Superior temporal gyrus (tissue), 1 donor: ENCODE data around the gene DMPK.
"Not testable (repeated sequence)": the region's sequence is repeated elsewhere in the genome, so short reads cannot be mapped to it uniquely, and the experiment has no call there.

Experiments used
- DNase-seq: peaks from one replicate; pipeline ENCODE4 v3.0.0-alpha.2; 2016; ENCODE audit errors: extremely low spot score

DMPK gene

DNA sequence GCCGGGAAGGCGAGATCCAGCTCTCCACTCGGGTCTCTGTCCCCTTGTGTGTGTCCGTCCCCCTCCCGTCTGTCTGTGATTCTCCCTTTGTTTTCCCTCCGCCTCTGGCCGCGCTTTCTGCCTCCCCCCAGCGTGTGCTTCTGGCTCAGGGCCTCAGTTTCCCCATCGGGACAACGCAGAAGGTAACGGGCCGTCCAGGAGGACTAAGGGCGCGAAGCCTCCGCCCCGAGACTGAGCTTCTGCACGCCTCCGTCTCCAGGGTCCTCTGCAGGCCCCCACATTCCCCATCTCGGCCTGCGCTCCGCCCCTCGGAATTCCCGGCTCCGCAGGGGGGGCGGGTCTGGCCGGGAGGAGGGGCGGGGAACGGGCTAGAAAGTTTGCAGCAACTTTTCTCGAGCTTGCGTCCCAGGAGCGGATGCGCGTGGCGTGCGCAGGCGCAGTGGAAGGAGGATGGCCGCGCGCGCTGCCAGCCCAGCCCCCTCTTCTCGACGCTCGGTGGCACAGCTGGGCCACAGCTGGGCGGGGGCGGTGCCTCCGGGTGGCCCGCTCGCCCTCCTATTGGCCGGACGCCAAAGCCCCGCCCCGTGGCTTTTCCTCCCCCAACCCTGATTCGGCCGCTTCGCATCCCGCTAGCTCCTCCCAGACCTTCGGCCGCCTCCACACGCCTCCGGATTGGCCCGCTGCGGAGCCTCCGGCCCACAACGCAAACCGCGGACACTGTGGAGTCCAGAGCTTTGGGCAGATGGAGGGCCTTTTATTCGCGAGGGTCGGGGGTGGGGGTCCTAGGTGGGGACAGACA, 13.1 kb downstream of the DMPK start, which contains the start of gene SIX5:
Gene SIX5 (minus strand): TSS at position 269 of the 799 bp plus-strand sequence. CDS start 408 bp downstream, outside the sequence.
- DNase-seq = peak; percentile 96

DNA sequence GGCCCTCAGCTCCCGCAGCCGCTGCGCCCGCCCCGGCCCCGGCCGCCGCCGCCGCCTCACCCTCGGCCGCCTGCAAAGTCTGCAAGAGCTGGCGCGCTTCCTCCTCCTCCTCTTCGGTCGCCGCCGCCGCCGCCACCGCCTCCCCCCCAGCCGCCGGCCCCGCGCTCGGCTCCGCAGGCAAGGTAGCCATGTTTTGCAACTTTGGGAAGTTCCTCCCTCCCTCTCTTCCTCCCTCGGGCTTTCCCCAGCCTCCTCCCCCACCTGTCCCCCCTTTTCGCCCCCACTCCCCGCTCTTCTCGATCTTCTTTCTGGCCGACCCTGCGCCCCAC, 13.7 kb downstream of the DMPK start:
- DNase-seq = no peak

DNA sequence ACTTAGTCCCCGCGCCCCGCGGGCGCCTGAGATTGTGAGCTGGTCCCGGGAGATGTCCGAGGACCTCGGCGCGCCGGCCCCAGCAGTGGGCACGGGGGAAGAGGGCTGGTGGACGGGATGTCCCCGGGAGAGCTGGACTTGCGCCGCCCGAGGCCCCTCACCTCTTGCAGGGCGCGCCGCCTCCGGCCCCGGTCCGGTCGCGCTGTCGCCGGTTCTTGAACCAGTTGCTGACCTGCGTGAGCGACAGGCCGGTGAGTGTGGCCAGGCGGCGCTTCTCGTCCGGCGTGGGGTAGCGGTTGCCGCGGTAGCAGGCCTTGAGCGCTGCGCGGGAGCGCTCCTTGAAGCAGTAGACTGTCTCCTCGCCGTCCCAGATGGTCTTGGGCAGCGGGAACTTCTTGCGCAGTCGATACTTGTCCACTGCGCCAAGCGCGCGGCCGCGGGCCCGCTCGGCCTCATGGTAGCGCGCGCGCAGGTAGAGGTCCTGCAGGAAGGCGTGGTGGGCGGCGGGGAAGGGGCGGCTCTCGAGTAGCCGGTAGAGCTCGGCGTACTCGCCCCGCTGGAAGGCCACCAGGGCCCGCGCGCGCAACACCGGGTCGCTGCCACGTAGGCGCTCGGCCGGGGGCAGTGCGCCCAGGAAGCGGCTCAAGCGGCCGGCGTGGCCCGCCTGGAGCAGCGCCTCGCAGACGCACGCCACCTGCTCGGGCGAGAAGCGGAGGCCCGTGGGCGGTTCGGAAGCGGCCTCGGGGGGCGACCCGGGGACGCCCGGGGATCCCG, 14.2 kb downstream of the DMPK start:
- DNase-seq = peak; percentile 16

DNA sequence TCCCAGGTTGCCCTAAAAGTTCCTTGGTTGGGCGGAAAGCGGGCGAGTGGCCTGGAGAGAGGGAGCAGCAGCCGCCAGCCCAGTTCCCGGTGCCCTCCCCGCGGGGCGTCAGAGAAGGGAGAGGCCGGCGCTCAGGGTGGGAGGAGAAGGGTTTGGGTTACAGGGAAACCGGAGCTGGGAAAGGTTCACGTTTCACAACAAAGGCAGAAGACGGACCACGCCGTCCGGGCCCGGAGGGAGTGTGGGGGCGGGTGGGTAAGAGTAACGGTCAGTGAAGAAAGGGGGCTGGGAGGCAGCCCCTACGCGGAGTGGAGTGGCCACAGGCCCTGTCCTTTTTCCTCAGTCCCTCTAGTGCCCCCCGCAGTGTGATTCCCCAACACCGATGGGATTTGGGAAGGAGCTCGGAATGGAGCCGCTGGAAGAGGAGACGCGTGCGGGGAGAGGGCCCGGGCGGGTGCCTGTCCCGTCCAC, 14.8 kb downstream of the DMPK start:
- no peak for DNase-seq

DNA sequence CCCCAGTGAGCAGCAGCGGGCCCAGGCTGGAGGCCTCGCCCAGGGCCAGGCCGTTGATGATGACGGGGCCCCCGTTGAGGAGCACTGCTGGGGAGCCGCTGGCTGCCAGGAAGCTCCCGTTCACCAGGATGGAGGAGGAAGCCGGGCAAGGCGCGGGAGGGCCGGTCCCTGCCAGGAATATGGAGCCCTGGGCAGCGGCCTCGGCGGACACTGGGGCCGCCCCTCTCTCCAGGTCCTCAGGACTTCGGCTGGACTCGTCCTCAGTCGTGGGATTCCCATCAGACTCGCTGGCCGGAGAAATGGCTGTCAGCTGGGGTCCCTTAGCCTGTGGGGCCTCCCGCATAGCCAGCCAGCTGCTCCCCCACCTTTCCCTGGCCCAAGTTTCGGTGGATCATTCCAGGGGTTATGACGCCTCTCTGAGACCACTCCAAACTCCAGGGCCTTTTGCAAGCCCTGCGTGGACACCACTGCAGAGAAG, 15.4 kb downstream of the DMPK start:
- DNase-seq = no peak

DNA sequence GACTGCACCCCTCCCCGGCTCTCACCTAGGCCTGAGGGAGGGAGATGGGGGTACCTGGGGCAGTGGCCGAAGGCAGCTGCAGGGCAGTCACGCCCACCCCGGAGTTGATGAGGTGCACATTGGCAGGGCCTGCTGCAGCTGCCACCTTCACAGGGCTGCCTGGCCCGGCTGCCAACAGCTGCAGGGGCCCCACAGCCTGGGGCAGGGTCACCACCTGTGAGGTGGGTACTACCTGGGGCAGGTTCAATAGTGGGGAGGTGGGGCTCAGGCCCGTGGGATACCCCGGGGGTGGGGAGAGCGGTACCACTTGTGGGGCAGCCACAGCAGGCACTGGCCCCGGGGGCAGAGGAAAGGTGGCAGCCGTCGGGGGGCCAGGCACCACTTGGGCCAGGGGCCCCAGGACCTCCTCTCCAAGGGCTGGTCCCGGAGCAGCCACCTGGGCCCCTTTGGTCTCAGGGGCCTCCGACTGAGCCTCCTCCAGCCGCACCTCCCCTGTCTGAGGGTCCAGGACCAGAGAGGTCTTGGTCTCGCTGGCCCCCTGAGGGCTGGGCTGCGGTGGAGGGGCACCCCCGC, 15.9 kb downstream of the DMPK start:
- DNase-seq = no peak

DNA sequence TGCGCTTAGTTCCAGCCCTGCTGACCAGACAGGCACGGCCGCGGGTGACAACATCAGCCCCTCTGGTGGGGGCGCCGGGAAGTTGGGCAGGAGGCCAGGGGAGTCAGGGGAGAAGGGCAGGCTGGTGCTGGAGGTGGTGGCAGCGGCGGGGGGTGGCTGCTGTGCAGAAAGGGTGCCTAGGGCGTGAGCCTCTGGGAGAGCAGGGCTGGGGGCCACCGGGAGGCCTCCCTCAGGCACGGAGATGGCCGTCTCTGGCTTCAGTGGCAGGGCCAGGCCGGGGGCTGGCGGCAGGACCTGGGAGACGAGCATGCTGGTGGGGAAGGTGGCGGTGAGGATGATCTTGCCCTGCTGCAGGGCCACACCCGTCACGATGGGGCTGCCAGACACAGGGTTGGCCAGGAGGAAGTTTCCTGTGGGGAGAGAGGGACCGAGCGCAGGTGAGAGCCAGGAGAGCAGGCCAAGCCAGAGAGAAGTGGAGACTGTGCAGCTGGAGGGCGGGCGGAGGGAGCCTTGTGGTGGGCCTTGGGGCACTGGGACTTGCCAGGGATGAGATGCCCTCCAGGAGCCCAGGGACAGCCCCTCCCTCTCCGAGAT, 16.5 kb downstream of the DMPK start:
- DNase-seq = no peak

DNA sequence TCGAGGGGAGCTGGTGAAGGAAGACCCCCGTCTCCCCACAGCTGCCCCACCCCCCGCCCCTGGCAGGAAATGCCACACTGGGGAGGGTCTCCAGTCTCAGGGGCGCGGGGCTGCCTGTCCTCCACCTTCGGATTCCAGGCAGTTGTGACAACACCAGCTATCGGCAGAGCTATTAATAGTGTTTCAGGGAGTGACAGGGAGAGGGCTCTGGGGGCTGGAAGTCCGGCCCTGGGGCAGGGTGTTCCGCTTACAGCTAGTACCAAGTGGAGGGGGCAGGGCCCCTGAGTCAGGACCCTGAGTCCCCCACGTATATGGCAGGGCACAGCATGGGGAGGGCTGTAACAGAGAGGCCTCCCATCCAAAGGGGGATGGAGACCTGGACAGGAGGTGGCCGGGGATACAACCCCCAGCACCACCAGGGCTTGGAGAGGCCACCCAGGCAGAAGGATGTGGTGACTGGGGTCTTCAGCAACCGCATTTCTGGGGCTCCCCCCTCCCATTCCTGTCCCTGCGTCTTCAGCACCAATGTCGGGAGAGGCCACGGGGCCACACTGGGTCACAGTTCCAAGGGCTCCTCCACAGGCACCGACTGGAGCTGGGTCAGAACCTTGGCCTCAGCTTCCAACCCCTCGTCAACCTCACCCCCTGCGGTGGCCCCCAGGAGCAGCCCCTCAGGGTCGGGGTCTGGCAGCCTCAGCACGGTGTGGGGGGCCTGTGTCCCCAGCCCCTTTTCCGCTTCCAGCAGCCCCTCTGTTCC, 17.2 kb downstream of the DMPK start:
- DNase-seq = no peak

DNA sequence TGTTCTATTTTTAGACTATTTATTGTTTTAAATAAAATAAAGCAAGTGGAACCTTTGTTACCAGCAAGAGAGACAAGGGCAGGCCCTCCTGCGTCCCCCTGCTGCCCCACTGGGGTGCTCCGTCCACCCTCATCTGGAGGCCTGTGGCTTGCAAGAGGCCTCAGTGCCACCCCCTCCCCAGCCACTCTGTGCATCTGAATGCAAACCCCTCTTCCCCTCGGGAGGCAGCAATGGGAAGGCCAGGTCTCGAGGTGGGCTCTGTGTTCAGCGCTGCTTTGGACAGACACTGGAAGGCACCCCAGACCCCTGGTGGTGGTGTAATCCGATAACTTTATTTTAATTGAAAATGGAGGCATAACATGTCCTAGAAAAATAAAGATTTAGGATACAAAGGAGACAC, 17.8 kb downstream of the DMPK start:
- DNase-seq = no peak

DNA sequence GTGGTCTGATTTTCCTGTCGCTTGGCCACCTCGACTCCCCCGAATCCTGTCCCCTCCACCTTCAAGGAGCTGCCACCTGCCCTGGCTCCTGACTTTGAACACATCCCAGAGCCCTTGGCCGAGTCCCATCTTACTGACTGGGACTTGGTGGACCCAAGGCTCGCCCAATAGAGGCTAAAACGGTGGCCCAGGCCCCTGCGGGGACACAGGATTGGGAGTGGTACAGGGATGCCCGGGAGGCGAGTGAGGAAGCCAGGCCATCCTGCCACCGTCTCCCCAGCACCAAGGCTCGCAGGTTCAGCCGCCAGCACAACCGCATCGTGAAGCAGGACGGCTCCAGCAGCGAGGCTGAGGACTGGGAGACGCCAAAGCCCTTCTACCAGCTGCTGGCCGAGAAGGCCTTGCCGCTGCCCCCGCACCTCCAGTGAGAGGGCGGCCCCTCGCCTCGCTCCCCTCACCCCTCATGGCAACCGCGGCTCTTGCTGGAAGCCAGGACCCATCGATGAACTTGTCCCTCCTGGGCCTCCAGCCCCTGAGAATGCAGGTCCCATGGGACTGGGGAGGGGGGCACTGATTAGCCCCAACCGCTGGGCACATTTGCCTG, 18.5 kb downstream of the DMPK start:
- DNase-seq = no peak

DNA sequence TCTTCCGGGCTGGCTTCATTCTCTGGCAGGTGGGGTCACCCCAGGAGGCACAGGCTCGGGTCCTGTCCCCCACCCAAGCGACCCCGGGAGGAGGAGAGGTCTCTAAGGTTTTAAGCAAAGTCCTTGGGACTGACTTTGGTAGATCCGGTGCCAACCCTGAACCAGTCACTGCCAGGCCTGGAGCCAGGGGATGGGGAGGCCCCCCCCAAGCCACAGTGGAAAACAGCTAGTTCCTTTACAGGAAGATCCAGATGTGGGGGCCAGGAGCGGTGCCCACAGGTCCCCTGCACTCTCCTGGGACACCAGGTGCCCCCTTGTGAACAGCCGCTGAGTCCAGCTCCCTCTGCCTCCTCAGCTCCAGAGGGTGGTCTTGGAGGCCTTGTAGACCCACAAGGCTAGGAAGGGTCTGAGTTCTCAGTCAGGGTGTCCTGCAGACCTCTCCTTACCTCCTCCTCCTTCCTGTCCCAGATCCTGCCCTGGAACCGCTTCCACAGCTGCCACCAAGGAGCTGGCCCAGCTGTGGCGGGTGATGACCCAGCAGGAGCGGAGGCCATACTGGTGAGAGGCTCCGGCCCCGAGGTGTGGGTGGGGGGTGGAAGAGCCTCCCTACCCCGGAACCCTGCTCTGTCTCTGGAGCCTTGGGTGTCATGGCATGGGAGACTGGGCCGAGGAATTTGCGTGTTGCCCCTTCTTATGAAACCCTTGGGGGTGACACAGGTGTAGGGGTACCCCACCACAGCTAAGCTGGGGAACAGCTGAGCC, 19.2 kb downstream of the DMPK start:
- DNase-seq = no peak

DNA sequence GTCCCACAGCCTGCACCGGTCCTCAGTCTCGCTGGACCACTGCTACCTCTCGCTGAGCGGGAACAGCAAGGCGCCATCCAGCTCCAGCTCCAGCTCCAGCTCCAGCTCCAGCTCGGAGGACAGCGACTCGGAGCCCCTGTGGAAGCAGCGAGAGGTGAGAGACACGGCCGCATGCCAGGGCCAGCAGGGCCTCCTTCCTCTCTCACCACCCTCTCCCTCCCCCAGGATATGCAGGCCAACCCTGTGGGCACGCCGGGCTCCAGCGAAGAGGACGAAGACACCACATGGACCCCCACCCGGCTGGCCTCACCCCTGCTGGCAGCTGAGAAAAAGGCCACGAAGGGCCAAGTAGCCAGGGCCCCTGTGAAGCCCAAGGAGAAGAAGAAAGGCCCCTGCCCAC, 20.6 kb downstream of the DMPK start:
- no peak for DNase-seq

DNA sequence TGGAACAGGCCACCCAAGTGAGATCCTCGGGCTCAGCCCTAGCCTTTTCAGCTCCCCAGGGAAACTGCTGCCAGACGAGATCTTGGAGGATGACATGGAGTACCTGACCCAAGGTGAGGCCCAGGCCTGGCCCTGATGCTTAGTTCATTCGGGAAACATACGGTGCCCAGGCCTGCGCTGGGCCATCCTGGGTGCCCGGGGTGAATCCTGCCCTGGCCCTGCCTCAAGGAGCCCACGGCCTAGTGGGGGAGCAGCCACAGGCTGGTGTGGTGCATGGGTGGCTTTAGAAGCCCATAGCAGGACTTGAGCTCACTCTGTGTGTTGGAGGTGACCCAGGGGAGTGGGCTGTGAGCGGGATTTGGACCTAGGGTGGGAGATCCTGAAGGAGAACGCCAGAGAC, 23.4 kb downstream of the DMPK start:
- no peak for DNase-seq

DNA sequence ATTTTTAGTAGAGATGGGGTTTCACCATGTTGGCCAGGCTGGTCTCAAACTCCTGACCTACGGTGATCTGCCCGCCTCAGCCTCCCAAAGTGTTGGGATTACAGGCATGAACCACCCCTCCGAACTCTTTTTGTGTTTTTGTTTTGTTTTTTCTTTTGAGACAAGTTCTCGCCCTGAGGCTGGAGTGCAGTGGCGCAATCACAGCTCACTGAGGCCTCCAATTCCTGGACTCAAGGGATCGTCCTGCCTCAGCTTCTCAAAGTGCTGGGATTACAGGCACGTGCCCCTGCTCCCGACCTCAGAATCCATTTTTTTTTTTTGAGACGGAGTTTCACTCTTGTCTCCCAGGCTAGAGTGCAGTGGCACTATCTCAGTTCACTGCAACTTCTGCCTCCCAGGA, 24.6 kb downstream of the DMPK start:
- DNase-seq = no peak

DNA sequence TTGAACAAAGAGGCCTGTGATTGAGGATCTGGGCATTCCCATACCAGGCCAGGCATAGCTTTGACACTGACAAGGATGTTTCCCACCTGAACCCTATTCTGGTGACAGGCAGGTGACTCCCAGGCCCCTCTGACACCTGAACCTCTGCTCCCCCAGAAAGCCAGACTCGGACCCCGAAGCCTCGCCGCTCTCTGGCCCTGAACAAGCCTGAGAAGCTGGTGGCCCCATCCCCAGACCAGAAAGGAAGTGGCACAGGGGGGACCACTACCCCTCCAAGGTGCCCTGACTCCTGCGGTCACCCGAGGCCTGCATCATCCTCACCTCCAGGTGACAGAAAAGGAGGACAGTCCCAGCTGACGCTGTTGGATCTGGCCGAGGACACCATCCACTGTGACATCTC, 28.0 kb downstream of the DMPK start:
- DNase-seq = no peak

DNA sequence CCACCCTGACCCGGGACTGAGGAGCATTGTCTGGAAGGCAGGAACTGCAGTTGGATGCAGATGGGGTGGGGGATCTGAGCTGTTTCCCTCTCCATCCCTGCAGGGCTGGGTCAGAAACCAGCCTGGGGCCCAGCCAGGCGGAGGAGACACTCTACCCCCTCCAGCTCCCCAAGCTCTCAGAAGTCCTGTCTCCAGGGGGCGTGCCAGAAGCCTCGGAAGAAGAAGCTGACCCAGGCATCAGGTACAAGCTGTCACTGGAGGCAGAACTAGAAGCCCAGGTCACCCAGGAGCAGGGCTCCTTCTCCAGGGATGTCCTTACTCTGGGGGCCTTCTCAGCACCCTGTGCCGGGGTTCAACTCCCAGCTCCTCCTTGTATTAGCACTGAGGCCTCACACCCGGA, 28.7 kb downstream of the DMPK start:
- no peak for DNase-seq

DNA sequence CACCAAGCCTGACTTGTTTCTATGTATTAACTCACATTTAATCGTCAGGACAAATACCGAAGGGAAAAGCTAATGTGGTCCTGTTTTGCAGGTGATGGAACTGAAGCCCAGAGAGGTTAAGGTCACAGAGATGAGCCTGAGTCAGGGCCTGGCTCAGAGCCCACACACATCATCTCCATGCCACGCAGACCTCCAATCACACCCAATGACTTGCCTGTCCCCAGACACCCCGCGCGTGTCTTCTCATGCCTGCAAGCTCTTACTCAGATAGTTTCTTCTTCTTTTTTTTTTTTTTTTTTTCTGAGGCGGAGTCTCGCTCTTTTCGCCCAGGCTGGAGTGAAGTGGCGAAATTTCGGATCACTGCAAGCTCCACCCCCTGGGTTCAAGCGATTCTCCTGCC, 29.7 kb downstream of the DMPK start:
- DNase-seq = no peak

DNA sequence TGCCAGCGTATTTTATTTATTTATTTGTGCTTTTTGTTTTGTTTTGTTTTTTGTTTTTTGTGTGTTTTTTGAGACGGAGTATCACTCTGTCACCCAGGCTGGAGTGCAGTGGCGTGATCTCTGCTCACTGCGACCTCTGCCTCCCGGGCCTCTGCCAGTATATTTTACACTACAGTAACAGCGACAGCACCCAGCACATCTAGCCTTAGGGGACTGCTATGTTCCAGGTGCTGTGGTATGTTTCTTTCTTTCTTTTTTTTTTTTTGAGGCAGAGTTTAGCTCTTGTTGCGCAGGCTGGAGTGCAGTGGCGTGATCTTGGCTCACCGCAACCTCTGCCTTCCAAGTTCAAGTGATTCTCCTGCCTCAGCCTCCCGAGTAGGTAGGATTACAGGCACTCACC, 30.8 kb downstream of the DMPK start:
- DNase-seq = not testable (repeated sequence)

DNA sequence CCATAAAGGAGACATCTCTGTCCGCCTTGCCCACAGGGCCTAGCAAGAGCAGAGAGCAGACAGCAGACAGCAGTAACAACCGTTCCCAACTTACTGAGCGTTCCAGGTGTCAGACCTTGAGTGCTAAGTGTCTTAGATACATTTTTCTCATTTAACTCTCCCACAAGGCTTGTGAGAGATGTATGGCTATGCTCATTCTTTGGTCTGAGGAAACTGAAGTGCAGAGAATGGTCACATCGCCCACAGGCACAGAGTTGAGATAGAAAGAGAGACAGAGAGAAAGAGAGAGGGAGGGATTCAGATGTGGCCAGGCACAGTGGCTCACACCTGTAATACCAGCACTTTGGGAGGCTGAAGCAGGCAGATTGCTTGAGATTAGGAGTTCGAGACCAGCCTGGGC, 34.8 kb downstream of the DMPK start:
- DNase-seq = no peak

DNA sequence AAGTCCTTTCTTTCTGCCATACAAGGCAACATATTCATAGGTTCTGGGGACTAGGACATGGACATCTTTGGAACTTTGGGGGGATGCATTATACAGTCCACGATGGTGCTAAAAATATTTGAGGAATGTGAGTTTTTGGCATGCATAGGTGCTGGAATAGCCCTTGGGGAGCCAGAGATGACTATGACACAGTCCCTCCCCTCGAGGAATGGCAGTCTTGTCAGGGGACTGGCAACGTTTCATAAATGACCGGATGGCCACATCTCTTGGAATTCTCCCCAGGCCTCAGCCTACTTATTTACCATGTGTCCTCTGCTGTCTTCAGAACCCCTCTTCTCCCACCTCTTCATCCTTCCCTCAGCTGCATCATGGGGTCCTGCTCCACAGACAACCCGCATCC, 35.4 kb downstream of the DMPK start:
- DNase-seq = no peak
